Lung (tissue), 12 donors: ENCODE results near the gene ZNF764. TPM values are rescaled to one million over a fixed set of nuclear protein-coding genes. Genes with fewer than 3 reads are reported as not detected.

Experiments used
- ATAC-seq: fragments of 200-7000 bp; cut with Tn5 transposase; one replicate; pipeline ENCODE4 v1.9.1; 2020; ENCODE audit warnings: moderate number of reproducible peaks; ENCODE audit not compliant: insufficient read depth, low FRiP score
- DNase-seq, 3 donors: peaks; one replicate each; pipeline ENCODE4 v3.0.0-alpha.2; 2013 to 2017
- H3K27ac ChIP-seq, 2 donors: one replicate each; pipeline ENCODE4 v1.5.1; 2013; ENCODE audit warnings: mild to moderate bottlenecking in 2 of 2, moderate library complexity in 2 of 2, control low read depth in 1 of 2, inconsistent platforms in 1 of 2, low read depth in 1 of 2, low read length in 1 of 2
- H3K27me3 ChIP-seq, 3 donors: one replicate each; pipeline ENCODE4 v1.5.1; 2013; ENCODE audit warnings: low read length in 2 of 3; ENCODE audit not compliant: control insufficient read depth in 3 of 3, insufficient read depth in 3 of 3
- H3K36me3 ChIP-seq, 4 donors: one replicate each; pipeline ENCODE4 v1.5.1; 2013; ENCODE audit warnings: low read length in 4 of 4, mild to moderate bottlenecking in 1 of 4, moderate library complexity in 1 of 4; ENCODE audit not compliant: control insufficient read depth in 4 of 4, insufficient read depth in 4 of 4
- H3K4me1 ChIP-seq, 5 donors: one replicate each; pipeline ENCODE4 v1.5.1; 2013; ENCODE audit warnings: low read length in 5 of 5, mild to moderate bottlenecking in 2 of 5, moderate library complexity in 1 of 5; ENCODE audit not compliant: control insufficient read depth in 5 of 5, insufficient read depth in 5 of 5
- H3K4me3 ChIP-seq: one replicate; pipeline ENCODE4 v1.5.1; 2013; ENCODE audit warnings: mild to moderate bottlenecking, control low read depth, moderate library complexity
- H3K9ac ChIP-seq, 2 donors: one replicate each; pipeline ENCODE4 v1.5.1; 2013; ENCODE audit warnings: low read length in 2 of 2, control low read depth in 1 of 2; ENCODE audit not compliant: insufficient read depth in 1 of 2
- H3K9me3 ChIP-seq, 4 donors: one replicate each; pipeline ENCODE4 v1.5.1; 2013; ENCODE audit warnings: low read length in 3 of 4, mild to moderate bottlenecking in 1 of 4, moderate library complexity in 1 of 4; ENCODE audit not compliant: control insufficient read depth in 4 of 4, insufficient read depth in 3 of 4
- CTCF ChIP-seq: IDR thresholded peaks from 2 replicates; pipeline ENCODE4 v1.5.1; 2012; ENCODE audit warnings: mild to moderate bottlenecking; ENCODE audit errors: control extremely low read depth, extremely low read depth
- WGBS, 2 donors: extraction: QIAGEN DNeasy Blood & Tissue Kit; methylation state at CpG; one replicate each; pipeline ENCODE4 v1.1.7; 2013; 5-methylcytosine and 5-hydroxymethylcytosine counted together
- polyA plus RNA-seq, 2 donors: library from polyadenylated mRNA; stranded (reverse); fragments of 200-250 nt; gene quantifications; one replicate each; pipeline ENCODE4 v1.2.1, GENCODE V29; 2013
- total RNA-seq, 2 donors: library from RNA; depleted of rRNA in 1 of 2; stranded (reverse); fragments of >200 nt in 1 of 2; gene quantifications; one replicate each; pipeline ENCODE4 v1.2.1, GENCODE V29; 2014 to 2021
- donor health status: control.
- donor health status: control.
- donor health status: Bipolar disorder and iron deficiency.
- donor health status: healthy.
- donor health status: DM: yes; HTN: yes; CAD: no.

Gene ZNF764
- total and polyA plus RNA-seq, 4 donors: 4.9 to 12.6 (median 8.3) TPM

GRCh38 chr16:30571445-30572322 lies 13.5 kb upstream of the ZNF764 start, which contains the start of gene ZNF688:
Gene ZNF688 (minus strand): TSS chr16:30571714. CDS start chr16:30571629, 85 bp downstream.
- Histone ChIP-seq H3K27me3 (no peaks in the 10 kb centered on the region), H3K36me3 (peaks cover 0 to 4% (median 0%) of the 10 kb centered on the region in 4 donors), H3K27ac (peak within 1 kb of the TSS; percentile 92 to 96), H3K4me1 (peaks cover 5 to 18% (median 9%) of the 10 kb centered on the region in 5 donors), H3K4me3 (peak within 1 kb of the TSS; percentile 44), H3K9ac (peak within 1 kb of the TSS; percentile 16 to 92), H3K9me3 (no peaks in the 10 kb centered on the region)
- no peak for TF ChIP-seq CTCF
- ATAC-seq (peak; percentile 86), DNase-seq (peak; percentile 98 to 99 (median 99))
- WGBS, 2 donors: 0% methylated on average over 58 to 67 of the region's 67 CpGs

DNA sequence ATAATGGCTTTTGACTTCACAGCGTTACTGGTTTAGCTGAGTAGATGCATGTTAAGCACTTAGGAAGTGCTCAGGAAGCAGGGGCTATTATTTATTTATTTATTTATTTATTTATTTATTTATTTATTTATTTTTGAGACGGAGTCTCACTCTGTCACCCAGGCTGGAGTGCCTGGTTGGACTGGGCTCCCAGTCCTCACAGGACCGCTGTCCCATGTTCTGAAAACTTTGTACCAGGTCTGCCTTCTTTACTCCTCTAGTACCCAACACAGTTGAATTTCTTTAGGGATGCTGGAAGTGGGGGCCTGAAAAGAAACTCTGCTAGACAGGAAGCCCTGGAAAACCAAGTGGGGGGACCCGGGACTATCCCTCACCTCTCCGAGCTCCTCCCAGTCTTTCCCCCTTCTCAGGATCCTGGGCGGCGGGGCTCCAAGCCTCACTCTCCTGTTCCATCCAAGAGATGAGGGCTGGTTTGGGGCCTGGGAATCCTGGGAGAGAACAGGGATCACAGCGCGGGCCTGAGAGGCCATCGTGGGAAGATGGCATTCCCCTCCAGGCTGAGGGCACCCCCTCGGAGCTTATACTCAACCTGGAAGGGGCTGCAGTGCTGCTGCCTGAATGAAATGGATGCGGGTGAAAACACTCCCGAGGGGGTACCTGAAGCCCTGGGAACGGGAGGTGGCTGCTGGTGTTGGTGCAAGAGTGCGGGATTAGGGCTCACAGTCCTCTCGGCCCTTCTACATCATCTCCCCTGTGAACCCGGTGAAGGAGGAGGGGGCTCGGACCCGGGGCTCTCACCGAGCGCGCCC lies 12.7 kb upstream of the ZNF764 start:
- Histone ChIP-seq H3K27ac (peak overlapping the region; percentile 92 to 96), H3K27me3 (no peaks in the 10 kb centered on the region), H3K36me3 (peaks cover 0 to 4% (median 0%) of the 10 kb centered on the region in 4 donors), H3K9ac (peak overlapping the region; percentile 16 to 87), H3K4me1 (peaks cover 5 to 18% (median 9%) of the 10 kb centered on the region in 5 donors), H3K4me3 (peak overlapping the region; percentile 43), H3K9me3 (no peaks in the 10 kb centered on the region)
- 8 to 9% methylated on average over 22 of the region's 22 CpGs for WGBS, 2 donors
- no peak for TF ChIP-seq CTCF
- peak; percentile 50 to 67 (median 67) for DNase-seq
- ATAC-seq: no peak

DNA sequence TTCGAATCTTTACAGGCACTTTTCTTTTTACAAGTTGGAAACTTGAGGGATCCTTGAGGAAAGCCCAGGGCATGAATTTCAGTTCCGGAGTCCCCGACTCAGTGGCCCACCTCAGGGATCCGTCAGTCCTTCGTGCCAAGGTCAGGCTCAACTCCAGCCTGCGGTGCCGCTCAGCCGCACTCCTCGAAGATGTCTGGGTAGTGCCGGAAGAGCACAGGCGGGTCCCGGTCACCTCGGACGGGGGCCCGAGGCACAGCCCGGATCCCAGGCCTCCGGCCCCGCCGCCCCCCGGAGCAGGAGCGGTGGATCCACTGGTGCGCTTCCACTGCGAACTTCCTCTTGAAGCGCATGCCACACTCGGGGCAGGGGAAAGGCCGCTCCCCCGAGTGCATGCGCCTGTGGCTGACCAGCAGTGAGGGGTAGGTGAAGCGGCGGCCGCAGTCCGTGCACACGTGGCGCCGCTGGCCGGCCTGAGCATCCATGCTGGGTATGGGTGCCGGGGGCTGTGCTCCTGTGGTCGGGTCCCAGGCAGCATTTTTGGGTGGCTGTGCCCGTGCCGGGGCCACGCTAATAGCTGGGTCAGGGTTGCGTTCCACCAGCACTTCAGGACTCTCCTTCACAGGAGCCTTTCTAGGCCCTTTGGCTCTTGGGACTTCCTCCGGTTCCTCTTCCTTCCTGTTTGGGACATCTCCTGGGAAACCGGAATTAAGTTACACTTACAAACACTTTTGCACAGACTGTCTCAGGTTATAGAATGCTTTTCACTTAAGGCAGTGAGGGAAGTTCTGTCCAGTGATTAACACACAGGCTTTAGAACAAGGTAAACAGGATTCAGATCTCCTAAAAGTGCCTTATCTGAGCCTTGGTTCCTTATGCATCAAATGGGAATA lies 11.8 kb upstream of the ZNF764 start:
- Histone ChIP-seq H3K9me3 (no peaks in the 10 kb centered on the region), H3K4me3 (no peak overlapping the region), H3K27ac (peak overlapping the region in 1 of 2 donors; percentile 62), H3K36me3 (peaks cover 0 to 4% (median 0%) of the 10 kb centered on the region in 4 donors), H3K9ac (peak overlapping the region in 1 of 2 donors; percentile 32), H3K4me1 (peaks cover 5 to 18% (median 9%) of the 10 kb centered on the region in 5 donors), H3K27me3 (no peaks in the 10 kb centered on the region)
- WGBS, 2 donors: 81 to 83% methylated on average over 44 of the region's 44 CpGs
- TF ChIP-seq CTCF: no peak
- no peak for ATAC-seq
- peak in 1 of 3 donors; percentile 29 for DNase-seq
